ENCODE results near the gene CAMTA1.
A peak's percentile ranks its signal among the peaks of the same experiment; 100 is the strongest.

The CAMTA1 gene

GRCh38 chr1:7063981-7064380 is 278.7 kb downstream of the CAMTA1 start:
- Histone ChIP-seq H3K4me2 (ENCODE audit: low read length) (no peak overlapping the region), H3K4ac (ENCODE audit: low read depth, low read length) (no peak overlapping the region), H3K79me1 (ENCODE audit: low read length) (no peaks in the 10 kb centered on the region), H3K18ac (ENCODE audit: low read length) (no peak overlapping the region), H3K14ac (ENCODE audit: low read length) (no peak overlapping the region), H3K36me3 (ENCODE audit: control insufficient read depth in 1 of 2, insufficient read depth in 2 of 2, low read length in 2 of 2) (no peaks in the 10 kb centered on the region), H2BK12ac (ENCODE audit: low read length) (no peak overlapping the region), H4K91ac (ENCODE audit: low read depth, low read length) (no peak overlapping the region), H4K8ac (ENCODE audit: low read depth, low read length) (no peak overlapping the region), H2BK120ac (ENCODE audit: insufficient read depth, low read length, poor library complexity) (no peak overlapping the region), H3K27ac (ENCODE audit: low read depth, low read length) (no peak overlapping the region), H2AK5ac (ENCODE audit: low read length) (no peak overlapping the region), H4K12ac (ENCODE audit: low read depth, low read length) (no peak overlapping the region), H3K27me3 (ENCODE audit: insufficient read depth, low read length) (no peaks in the 10 kb centered on the region), H2BK5ac (ENCODE audit: low read depth, low read length, poor library complexity) (no peak overlapping the region), H3K9me3 (ENCODE audit: insufficient read depth, low read depth, low read length) (no peaks in the 10 kb centered on the region), H3K4me1 (ENCODE audit: control insufficient read depth in 1 of 2, insufficient read depth in 2 of 2, low read length in 2 of 2) (no peaks in the 10 kb centered on the region), H3K23ac (ENCODE audit: low read length) (no peak overlapping the region), H2AFZ (ENCODE audit: insufficient read depth, low read length, poor library complexity) (no peak overlapping the region), H3K4me3 (ENCODE audit: low read depth, low read length) (no peak overlapping the region), H3K79me2 (ENCODE audit: control insufficient read depth, insufficient read depth, low read length, poor library complexity) (no peaks in the 10 kb centered on the region), H3K9ac (ENCODE audit: low read length) (no peak overlapping the region)
- no CpG with 5 or more reads among the region's 1 CpG for WGBS (ENCODE audit: extremely low coverage, insufficient coverage, insufficient read length)
- no peak for DNase-seq

DNA sequence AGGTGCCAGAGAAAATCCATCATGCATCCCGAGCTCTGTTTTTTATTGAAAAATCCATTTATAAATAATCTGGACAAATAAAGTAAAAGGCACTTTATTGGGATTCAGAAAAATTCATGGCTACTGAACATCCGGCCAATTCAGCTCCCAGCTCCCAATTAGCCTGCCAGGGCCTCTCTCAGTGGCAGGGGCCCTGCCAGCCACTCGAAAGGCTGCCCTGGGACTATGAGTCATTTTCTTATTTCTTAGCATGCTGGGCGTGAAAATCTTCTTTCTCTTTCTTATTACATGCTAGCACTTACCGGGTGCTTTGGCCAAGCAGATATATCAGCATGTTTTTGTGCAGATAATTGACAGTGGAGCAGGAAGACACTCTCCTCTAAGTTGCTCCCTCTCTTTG is 283.3 kb downstream of the CAMTA1 start:
- no peak for DNase-seq
- no peak overlapping the region for H3K14ac ChIP-seq (ENCODE audit: low read length)
- no peak overlapping the region for H2BK12ac ChIP-seq (ENCODE audit: low read length)
- H4K91ac ChIP-seq (ENCODE audit: low read depth, low read length): no peak overlapping the region
- H3K79me1 ChIP-seq (ENCODE audit: low read length): no peaks in the 10 kb centered on the region
- H3K18ac ChIP-seq (ENCODE audit: low read length): no peak overlapping the region
- no peak overlapping the region for H3K27ac ChIP-seq (ENCODE audit: low read depth, low read length)
- H3K36me3 ChIP-seq (ENCODE audit: control insufficient read depth in 1 of 2, insufficient read depth in 2 of 2, low read length in 2 of 2): no peaks in the 10 kb centered on the region
- H4K8ac ChIP-seq (ENCODE audit: low read depth, low read length): no peak overlapping the region
- H3K4me1 ChIP-seq (ENCODE audit: control insufficient read depth in 1 of 2, insufficient read depth in 2 of 2, low read length in 2 of 2): no peaks in the 10 kb centered on the region
- H4K12ac ChIP-seq (ENCODE audit: low read depth, low read length): no peak overlapping the region
- H3K4me2 ChIP-seq (ENCODE audit: low read length): no peak overlapping the region
- no peak overlapping the region for H2AFZ ChIP-seq (ENCODE audit: insufficient read depth, low read length, poor library complexity)
- no peak overlapping the region for H3K4me3 ChIP-seq (ENCODE audit: low read depth, low read length)
- H3K27me3 ChIP-seq (ENCODE audit: insufficient read depth, low read length): no peaks in the 10 kb centered on the region
- H3K9me3 ChIP-seq (ENCODE audit: insufficient read depth, low read depth, low read length): no peaks in the 10 kb centered on the region
- H2BK5ac ChIP-seq (ENCODE audit: low read depth, low read length, poor library complexity): no peak overlapping the region
- no peak overlapping the region for H2AK5ac ChIP-seq (ENCODE audit: low read length)
- no peak overlapping the region for H3K23ac ChIP-seq (ENCODE audit: low read length)
- no peak overlapping the region for H2BK120ac ChIP-seq (ENCODE audit: insufficient read depth, low read length, poor library complexity)
- no peak overlapping the region for H3K9ac ChIP-seq (ENCODE audit: low read length)
- no peaks in the 10 kb centered on the region for H3K79me2 ChIP-seq (ENCODE audit: control insufficient read depth, insufficient read depth, low read length, poor library complexity)
- H3K4ac ChIP-seq (ENCODE audit: low read depth, low read length): no peak overlapping the region
- WGBS (ENCODE audit: extremely low coverage, insufficient coverage, insufficient read length): no CpG with 5 or more reads among the region's 5 CpGs

GRCh38 chr1:7069931-7070330 is 284.7 kb downstream of the CAMTA1 start:
- H2AK5ac ChIP-seq (ENCODE audit: low read length): no peak overlapping the region
- H3K9me3 ChIP-seq (ENCODE audit: insufficient read depth, low read depth, low read length): no peaks in the 10 kb centered on the region
- H3K79me2 ChIP-seq (ENCODE audit: control insufficient read depth, insufficient read depth, low read length, poor library complexity): no peaks in the 10 kb centered on the region
- no peaks in the 10 kb centered on the region for H3K79me1 ChIP-seq (ENCODE audit: low read length)
- no peak overlapping the region for H3K9ac ChIP-seq (ENCODE audit: low read length)
- no peak overlapping the region for H4K12ac ChIP-seq (ENCODE audit: low read depth, low read length)
- no peak overlapping the region for H2BK120ac ChIP-seq (ENCODE audit: insufficient read depth, low read length, poor library complexity)
- no peak overlapping the region for H3K23ac ChIP-seq (ENCODE audit: low read length)
- H3K4me2 ChIP-seq (ENCODE audit: low read length): peak overlapping the region; percentile 48
- H2AFZ ChIP-seq (ENCODE audit: insufficient read depth, low read length, poor library complexity): no peak overlapping the region
- H3K36me3 ChIP-seq (ENCODE audit: control insufficient read depth in 1 of 2, insufficient read depth in 2 of 2, low read length in 2 of 2): no peaks in the 10 kb centered on the region
- no peak overlapping the region for H3K14ac ChIP-seq (ENCODE audit: low read length)
- H3K4ac ChIP-seq (ENCODE audit: low read depth, low read length): no peak overlapping the region
- WGBS (ENCODE audit: extremely low coverage, insufficient coverage, insufficient read length): no CpG with 5 or more reads among the region's 23 CpGs
- no peak overlapping the region for H2BK12ac ChIP-seq (ENCODE audit: low read length)
- no peak overlapping the region for H3K27ac ChIP-seq (ENCODE audit: low read depth, low read length)
- no peak overlapping the region for H4K91ac ChIP-seq (ENCODE audit: low read depth, low read length)
- H3K4me1 ChIP-seq (ENCODE audit: control insufficient read depth in 1 of 2, insufficient read depth in 2 of 2, low read length in 2 of 2): no peaks in the 10 kb centered on the region
- no peak overlapping the region for H3K4me3 ChIP-seq (ENCODE audit: low read depth, low read length)
- no peak overlapping the region for H4K8ac ChIP-seq (ENCODE audit: low read depth, low read length)
- H3K27me3 ChIP-seq (ENCODE audit: insufficient read depth, low read length): no peaks in the 10 kb centered on the region
- peak in 1 of 2 donors; percentile 0 for DNase-seq
- H3K18ac ChIP-seq (ENCODE audit: low read length): no peak overlapping the region
- H2BK5ac ChIP-seq (ENCODE audit: low read depth, low read length, poor library complexity): no peak overlapping the region

GRCh38 chr1:7070389-7071029 is 285.3 kb downstream of the CAMTA1 start:
- Histone ChIP-seq H3K79me1 (ENCODE audit: low read length) (no peaks in the 10 kb centered on the region), H3K36me3 (ENCODE audit: control insufficient read depth in 1 of 2, insufficient read depth in 2 of 2, low read length in 2 of 2) (no peaks in the 10 kb centered on the region), H3K9ac (ENCODE audit: low read length) (no peak overlapping the region), H3K4me1 (ENCODE audit: control insufficient read depth in 1 of 2, insufficient read depth in 2 of 2, low read length in 2 of 2) (no peaks in the 10 kb centered on the region), H4K8ac (ENCODE audit: low read depth, low read length) (no peak overlapping the region), H3K9me3 (ENCODE audit: insufficient read depth, low read depth, low read length) (no peaks in the 10 kb centered on the region), H2BK12ac (ENCODE audit: low read length) (no peak overlapping the region), H3K4ac (ENCODE audit: low read depth, low read length) (no peak overlapping the region), H2BK5ac (ENCODE audit: low read depth, low read length, poor library complexity) (no peak overlapping the region), H3K4me3 (ENCODE audit: low read depth, low read length) (no peak overlapping the region), H4K91ac (ENCODE audit: low read depth, low read length) (no peak overlapping the region), H3K79me2 (ENCODE audit: control insufficient read depth, insufficient read depth, low read length, poor library complexity) (no peaks in the 10 kb centered on the region), H3K4me2 (ENCODE audit: low read length) (peak overlapping the region; percentile 48), H3K27ac (ENCODE audit: low read depth, low read length) (no peak overlapping the region), H3K14ac (ENCODE audit: low read length) (no peak overlapping the region), H4K12ac (ENCODE audit: low read depth, low read length) (no peak overlapping the region), H2AFZ (ENCODE audit: insufficient read depth, low read length, poor library complexity) (no peak overlapping the region), H2AK5ac (ENCODE audit: low read length) (no peak overlapping the region), H3K18ac (ENCODE audit: low read length) (no peak overlapping the region), H3K27me3 (ENCODE audit: insufficient read depth, low read length) (no peaks in the 10 kb centered on the region), H3K23ac (ENCODE audit: low read length) (no peak overlapping the region), H2BK120ac (ENCODE audit: insufficient read depth, low read length, poor library complexity) (no peak overlapping the region)
- DNase-seq: peak; percentile 38 to 79
- WGBS (ENCODE audit: extremely low coverage, insufficient coverage, insufficient read length): no CpG with 5 or more reads among the region's 13 CpGs
